ENCODE results near the gene SOCS2.
"Not testable (repeated sequence)": the region's sequence is repeated elsewhere in the genome, so short reads cannot be mapped to it uniquely, and the experiment has no call there.

SOCS2 gene

GRCh38 chr12:93571925-93572711, at the start of gene SOCS2:
SOCS2 (plus strand) TSS chr12:93572675; CDS start chr12:93572898, 223 bp downstream.
- DNase-seq (ENCODE audit: low spot score), result no peak

- DNase-seq (ENCODE audit: low spot score), result no peak
These were observed 47.9 kb upstream of the SOCS2 start for GRCh38 chr12:93524386-93525133.

- DNase-seq (ENCODE audit: low spot score), result no peak
These were observed 45.6 kb upstream of the SOCS2 start for GRCh38 chr12:93526786-93527428.

- no peak for DNase-seq (ENCODE audit: low spot score)
These were observed 42.1 kb upstream of the SOCS2 start for GRCh38 chr12:93530358-93530757.

GRCh38 chr12:93533310-93533709, 39.2 kb upstream of the SOCS2 start:
- no peak for DNase-seq (ENCODE audit: low spot score)

GRCh38 chr12:93536111-93536765, 36.2 kb upstream of the SOCS2 start:
- DNase-seq (ENCODE audit: low spot score), result peak; percentile 16

GRCh38 chr12:93536766-93537488, 35.5 kb upstream of the SOCS2 start:
- DNase-seq (ENCODE audit: low spot score), result peak; percentile 16

GRCh38 chr12:93537769-93538168, 34.7 kb upstream of the SOCS2 start:
- no peak for DNase-seq (ENCODE audit: low spot score)

- DNase-seq (ENCODE audit: low spot score), result no peak
These were observed 32.7 kb upstream of the SOCS2 start for GRCh38 chr12:93539821-93540220.

GRCh38 chr12:93540466-93540865, 32.0 kb upstream of the SOCS2 start:
- no peak for DNase-seq (ENCODE audit: low spot score)

GRCh38 chr12:93541578-93542225, 30.8 kb upstream of the SOCS2 start:
- DNase-seq (ENCODE audit: low spot score), result no peak

- no peak for DNase-seq (ENCODE audit: low spot score)
These were observed 24.7 kb upstream of the SOCS2 start for GRCh38 chr12:93547778-93548177.

GRCh38 chr12:93549174-93549573, 23.3 kb upstream of the SOCS2 start:
- no peak for DNase-seq (ENCODE audit: low spot score)

GRCh38 chr12:93550748-93551611, 21.5 kb upstream of the SOCS2 start:
- no peak for DNase-seq (ENCODE audit: low spot score)

- no peak for DNase-seq (ENCODE audit: low spot score)
These were observed 20.0 kb upstream of the SOCS2 start for GRCh38 chr12:93552427-93552826.

GRCh38 chr12:93557879-93558278, 14.6 kb upstream of the SOCS2 start:
- DNase-seq (ENCODE audit: low spot score), result not testable (repeated sequence)

GRCh38 chr12:93558685-93559084, 13.8 kb upstream of the SOCS2 start:
- DNase-seq (ENCODE audit: low spot score), result not testable (repeated sequence)

- DNase-seq (ENCODE audit: low spot score), result no peak
These were observed 8.5 kb upstream of the SOCS2 start for GRCh38 chr12:93563807-93564538.

- DNase-seq (ENCODE audit: low spot score), result no peak
These were observed 6.7 kb upstream of the SOCS2 start for GRCh38 chr12:93565760-93566159.
